Measurements from ENCODE around the gene IL1RN.

Gene IL1RN

DNA sequence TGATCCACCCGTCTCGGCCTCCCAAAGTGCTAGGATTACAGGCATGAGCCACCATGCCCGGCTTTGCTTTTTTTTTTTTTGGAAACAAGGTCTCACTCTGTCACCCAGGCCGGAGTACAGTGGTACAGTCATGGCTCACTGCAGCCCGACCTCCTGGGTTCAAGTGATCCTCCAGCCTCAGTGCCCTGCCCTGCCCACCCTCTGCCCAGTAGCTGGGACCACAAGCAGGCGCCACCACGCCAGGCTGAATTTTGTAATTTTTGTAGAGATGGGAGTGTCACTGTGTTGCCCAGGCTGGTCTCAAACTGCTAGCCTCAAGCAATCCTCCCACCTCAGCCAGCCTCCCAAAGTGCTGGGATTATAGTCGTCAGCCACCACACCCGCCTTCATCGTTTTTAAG lies 34.8 kb downstream of the IL1RN start:
- FAIRE-seq (no peak), DNase-seq (ENCODE audit: insufficient read length, low spot score) (no peak)
- no peak for TF ChIP-seq POLR2A (IDR thresholded peaks at IDR 0.05; ENCODE audit: low read depth, low read length)

DNA sequence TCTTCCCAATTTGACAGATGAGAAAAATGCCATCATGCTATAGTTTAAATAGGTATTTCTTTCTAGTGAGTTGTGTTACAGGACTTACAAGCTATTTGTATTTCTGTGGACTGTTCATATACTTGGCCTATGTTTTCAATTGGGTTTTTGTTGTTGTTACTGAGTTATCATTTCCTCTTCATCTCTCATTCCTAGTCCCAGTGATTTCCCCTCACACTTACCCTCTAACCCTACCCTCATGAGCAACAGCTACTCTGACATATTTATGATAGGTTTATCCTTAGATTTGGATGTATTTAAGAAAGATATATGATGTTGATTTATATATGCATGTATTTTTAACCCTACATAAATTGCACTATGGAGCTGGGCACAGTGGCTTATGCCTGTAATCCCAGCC lies 35.5 kb downstream of the IL1RN start:
- DNase-seq (ENCODE audit: insufficient read length, low spot score) = no peak
- no peak for FAIRE-seq
- TF ChIP-seq POLR2A (IDR thresholded peaks at IDR 0.05; ENCODE audit: low read depth, low read length) = no peak

DNA sequence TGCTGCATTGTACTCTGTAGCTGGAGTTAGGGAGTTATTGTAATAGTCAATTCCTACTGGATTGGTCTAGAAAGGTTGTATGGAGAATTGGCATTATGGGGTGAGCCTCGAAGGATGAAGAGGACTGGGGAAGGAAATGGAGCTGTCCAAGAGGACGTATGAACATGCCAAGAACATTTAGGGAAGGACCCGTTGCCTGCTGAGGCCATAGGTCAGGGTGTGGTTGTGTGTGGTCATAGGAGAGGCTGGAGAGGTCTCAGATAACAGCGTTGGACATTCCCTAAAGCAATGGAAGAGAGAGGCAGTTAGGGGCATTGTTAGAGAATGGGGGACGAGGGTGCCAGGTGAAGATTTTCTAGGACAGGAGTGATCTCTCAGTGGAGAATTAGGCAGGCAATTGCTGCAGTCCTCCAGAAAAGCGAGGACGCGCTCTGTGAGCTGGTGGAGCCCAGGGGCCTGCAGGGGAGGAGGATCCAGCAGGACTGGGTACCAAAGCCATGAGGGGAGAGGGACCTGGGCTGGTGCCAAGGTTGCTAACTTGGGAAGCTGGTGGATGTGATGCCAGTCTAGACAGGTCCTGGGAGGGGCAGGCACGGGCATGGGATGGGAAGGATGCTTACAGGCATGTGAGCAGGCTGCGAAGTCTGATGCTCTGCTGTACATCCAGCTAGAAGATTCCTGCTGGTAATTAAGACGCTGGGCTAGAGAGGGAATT lies 37.0 kb downstream of the IL1RN start:
- DNase-seq (ENCODE audit: insufficient read length, low spot score) (no peak), FAIRE-seq (no peak)
- no peak for TF ChIP-seq POLR2A (IDR thresholded peaks at IDR 0.05; ENCODE audit: low read depth, low read length)

DNA sequence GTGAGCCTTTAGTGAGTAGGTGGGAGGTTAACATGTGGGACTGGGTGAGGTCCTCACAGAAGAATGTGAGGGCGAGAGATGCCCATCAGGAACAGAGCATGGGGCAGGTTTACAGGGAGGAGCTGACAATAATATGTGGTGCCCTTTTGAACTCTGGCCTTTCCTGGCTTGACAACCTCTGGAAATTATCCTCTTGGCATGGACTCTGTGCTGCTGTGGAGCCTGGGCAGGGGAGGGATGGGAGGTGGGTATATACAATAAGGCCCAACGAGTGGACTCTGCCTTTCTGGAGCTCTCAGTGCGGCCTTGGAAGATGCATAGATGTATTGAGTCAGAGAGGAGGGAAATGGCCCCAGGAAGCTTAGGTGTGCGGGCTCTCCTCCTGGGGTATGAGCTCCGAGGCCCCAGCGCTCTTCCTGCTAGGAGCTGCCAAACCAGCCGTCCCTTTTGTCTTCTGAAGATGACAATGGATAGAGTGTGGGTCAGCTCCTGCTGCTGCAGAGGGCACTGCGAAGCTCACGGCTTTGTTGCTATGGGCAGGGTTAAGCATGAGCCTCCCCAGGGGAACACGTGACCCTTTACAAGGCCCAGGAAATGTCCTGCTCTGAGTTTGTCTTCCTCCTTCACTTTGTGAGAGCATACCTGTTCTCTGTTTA lies 37.7 kb downstream of the IL1RN start:
- FAIRE-seq (no peak), DNase-seq (ENCODE audit: insufficient read length, low spot score) (no peak)
- TF ChIP-seq POLR2A (IDR thresholded peaks at IDR 0.05; ENCODE audit: low read depth, low read length) = no peak

DNA sequence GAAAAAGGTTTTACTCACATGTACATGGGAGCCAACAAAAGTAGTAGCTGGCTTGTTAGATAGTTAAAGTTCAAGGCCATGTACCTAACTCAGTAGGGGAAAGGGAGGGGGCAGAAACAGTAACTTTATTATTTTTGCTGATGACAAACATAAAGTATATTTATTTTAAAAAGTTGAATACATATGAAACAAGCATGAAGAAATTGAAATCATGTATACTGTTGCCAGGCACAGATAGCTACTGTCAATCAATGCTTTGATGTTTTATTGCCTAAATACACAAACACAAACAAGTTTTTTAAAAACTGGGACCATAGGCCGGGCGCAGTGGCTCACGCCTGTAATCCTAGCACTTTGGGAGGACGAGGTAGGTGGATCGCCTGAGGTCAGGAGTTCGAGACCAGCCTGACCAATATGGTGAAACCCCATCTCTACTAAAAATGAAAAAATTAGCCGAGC lies 38.8 kb downstream of the IL1RN start:
- DNase-seq (ENCODE audit: insufficient read length, low spot score) = no peak
- no peak for FAIRE-seq
- no peak for TF ChIP-seq POLR2A (IDR thresholded peaks at IDR 0.05; ENCODE audit: low read depth, low read length)

DNA sequence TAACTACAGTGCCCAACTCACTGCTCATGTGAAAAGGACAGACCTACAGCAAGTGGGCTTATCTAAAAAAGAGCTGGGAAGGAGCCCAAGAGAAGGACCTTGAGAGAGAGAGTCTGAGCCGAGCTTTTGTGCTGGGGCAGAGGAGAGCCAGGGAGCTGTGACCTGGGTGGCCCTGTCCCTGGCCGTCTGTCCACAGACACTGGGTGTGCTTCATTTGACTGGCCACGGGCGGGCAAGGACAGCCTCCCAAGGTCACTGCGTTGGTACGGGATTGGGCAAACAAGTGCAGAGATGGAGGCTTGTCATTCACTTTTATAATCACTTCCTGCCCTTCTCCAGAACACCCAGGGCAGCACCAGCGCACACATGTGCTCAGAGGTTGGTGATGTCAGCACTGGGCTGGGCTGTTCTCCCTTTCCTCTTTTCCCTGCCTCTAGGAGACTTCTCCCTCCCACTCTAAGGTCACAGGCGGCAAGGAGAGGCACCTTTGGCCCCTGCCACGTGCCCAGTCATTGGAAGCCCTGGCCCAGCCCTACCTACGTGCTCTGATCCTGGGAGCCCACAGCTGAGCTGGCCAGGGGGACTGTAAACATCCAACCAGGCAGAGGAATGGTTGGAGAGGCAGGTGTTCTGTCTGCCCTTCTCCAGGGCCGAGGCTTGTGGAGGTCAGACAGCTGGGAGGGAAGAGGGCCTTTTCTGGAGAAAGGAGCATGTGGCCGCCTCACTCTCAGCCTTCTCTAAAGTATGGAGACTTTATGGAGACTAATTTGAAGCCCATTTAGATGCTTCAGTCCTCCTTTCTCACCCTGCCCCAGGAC lies 39.9 kb downstream of the IL1RN start:
- DNase-seq (ENCODE audit: insufficient read length, low spot score) (no peak), FAIRE-seq (no peak)
- no peak for TF ChIP-seq POLR2A (IDR thresholded peaks at IDR 0.05; ENCODE audit: low read depth, low read length)

DNA sequence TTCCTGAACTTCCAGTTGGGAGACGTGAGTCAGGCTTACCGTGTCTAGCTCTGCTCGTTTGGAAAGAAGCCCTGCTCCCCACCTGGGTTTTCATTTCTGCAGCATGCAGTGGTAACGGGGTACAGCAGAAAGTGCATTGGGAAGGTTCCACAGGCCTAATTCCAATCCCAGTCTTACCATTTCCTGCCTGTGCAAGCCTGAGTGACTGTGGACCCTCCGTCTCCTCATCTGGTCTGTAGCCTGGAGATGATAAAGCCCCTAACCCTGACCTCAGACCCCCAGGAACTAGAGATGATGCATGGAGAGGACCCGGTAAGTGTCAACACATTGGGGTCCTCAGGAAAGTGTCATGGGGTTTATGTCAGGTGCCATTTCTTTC lies 40.6 kb downstream of the IL1RN start:
- DNase-seq (ENCODE audit: insufficient read length, low spot score) = no peak
- TF ChIP-seq POLR2A (IDR thresholded peaks at IDR 0.05; ENCODE audit: low read depth, low read length) = no peak
- FAIRE-seq = no peak

DNA sequence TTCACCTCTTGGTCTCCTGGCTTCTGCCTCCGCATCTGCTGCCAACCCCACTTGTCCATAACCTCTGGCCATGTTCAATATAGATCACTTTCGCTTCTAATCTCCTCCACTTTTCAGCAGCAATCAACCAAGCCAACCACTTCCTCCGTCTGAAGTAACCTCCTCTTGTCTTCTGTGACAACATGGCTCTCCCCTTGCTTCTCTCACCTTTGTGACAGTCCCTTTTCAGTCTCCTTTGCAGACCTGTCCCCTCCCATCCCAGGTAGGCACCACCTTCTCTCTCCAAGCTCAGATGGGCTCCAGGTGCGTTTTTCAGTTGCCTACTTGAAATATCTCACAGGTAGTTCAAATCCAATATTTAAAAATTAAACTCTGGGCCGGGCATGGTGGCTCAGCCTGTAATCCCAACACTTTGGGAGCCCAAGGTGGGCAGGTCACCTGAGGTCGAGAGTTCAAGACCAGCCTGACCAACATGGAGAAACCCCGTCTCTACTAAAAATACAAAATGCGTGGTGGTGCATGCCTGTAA lies 41.7 kb downstream of the IL1RN start:
- FAIRE-seq (no peak), DNase-seq (ENCODE audit: insufficient read length, low spot score) (no peak)
- TF ChIP-seq POLR2A (IDR thresholded peaks at IDR 0.05; ENCODE audit: low read depth, low read length) = no peak

DNA sequence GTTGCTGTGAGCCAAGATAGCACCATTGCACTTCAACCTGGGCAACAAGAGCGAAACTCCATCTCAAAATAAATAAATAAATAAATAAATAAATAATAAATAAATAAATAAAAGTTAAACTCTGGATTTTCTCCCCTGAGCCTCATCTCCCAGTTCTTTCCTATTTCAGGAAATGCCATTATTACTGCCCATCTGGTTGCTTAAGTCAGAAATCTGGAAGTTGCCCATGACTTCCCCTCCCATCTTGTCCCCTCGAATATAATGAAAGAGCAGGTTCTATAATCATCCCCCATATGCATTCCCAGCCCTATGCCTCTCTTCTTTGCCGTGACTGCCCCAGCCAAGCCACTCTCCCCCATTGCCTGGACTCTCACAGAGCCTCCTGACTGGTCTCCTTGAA lies 42.2 kb downstream of the IL1RN start:
- TF ChIP-seq POLR2A (IDR thresholded peaks at IDR 0.05; ENCODE audit: low read depth, low read length) = no peak
- FAIRE-seq (no peak), DNase-seq (ENCODE audit: insufficient read length, low spot score) (no peak)

DNA sequence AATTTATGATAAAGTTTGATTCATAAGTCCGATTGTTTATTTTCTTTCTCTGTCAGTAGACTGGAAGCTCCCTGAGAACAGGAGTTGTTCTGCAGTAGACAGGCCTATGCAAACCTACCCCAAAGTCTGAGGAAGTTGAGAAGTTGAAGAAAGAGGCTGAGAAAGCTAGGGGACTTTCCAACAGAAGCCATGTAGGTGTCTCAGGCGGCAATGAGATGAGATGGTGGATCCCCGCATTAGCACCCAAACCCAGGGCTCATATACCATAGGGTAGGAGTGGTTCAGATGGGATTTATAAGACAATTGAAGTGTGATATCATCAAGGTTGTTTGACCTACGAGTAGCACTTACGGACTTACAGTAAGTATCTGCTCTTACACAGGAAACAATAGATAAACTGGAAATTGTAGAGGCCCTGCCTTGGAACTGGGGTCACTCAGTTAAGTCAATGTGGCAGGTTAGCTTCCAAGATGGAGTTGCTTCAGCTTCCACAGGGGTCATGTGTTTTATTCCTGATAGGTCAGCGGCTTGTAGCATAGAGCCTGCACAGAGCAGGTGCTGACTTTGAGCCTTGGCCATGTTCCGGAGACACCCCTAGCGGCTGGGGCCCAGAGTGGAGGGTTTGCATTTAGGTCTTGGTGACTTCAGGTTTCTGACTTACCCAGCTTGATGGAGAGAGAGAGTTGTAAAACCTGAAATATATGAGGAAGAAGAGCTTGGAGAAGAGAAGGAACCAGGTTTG lies 44.1 kb downstream of the IL1RN start:
- DNase-seq (ENCODE audit: insufficient read length, low spot score) (no peak), FAIRE-seq (no peak)
- TF ChIP-seq POLR2A (IDR thresholded peaks at IDR 0.05; ENCODE audit: low read depth, low read length) = no peak

DNA sequence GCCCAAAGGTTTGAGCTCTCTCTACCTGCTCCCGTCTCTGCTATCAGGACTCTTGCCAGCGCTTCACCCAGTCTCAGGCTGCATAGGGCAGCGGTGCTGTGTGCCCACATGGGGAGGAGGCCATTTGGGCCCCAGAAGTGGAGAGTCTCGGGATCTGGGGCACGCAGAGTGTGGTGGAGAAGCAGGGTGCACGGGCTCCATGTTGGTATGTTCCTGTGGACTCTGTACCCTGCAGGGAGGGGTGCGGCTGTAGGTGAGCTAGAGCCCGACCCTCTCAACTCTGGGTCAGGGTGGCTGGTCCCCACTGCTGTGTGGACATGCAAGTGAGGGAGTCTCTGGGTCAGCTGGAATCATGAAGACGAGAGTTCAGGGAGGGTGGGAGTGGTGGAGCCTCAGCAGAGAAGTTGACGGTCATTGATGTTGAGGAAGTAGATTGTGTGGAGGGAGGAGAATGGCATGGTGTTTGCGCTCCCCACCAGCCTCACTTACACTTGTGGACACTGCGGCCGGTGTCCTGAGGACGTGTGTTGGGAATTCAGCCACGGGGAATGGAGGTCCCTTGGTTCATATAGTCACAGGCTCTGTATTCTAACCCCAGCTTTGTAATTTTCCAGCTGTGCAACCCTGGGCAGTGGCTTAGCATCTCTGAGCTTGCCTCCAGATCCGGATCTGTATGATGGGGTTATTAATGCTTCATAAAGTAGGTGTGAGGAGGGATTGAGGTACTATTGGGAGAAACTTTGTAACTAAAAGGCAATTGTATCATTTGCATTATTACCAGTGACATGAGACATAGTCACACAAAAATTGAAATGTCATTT lies 45.5 kb downstream of the IL1RN start:
- no peak for FAIRE-seq
- no peak for DNase-seq (ENCODE audit: insufficient read length, low spot score)
- no peak for TF ChIP-seq POLR2A (IDR thresholded peaks at IDR 0.05; ENCODE audit: low read depth, low read length)

DNA sequence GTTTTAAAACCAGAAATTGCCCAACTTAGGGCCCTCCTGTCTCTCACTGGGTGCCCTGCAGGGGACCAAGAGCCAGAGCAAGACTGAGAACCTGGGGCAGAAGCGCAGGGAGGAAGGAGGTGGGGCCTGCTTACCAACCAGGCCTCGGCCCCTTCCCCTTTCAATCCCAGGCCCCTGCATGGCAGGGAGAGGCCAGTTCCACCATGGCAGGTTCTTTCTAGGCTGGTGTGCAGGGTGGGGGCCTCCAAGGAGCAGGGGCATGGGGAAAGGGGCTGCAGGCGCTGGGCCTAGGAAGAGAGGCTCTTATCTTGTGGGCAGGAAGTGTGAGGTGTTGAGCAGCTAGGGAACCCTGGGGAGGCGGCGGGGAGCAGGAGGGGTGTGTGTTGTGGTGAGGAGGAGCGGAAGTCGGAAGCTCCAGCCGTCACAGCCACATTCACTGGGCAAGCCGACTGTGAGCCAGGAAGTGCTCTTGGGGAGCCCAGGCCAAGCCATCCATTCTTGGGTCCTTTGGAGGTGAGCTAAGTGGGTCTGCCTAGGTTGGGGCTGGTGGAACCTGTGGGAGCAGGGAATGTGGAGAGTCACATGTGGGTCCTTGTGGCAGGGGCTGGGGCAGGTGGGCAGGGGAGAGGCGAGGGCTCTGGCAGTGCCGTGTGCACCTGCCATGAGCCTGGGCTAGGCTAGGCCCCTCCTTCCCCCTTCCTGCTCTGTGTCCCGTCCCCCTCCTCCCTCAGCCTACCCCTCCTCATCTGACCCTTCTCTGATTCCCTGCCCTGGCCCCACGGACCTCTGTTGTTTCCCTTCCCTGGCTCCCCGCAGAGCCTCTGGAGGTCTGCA lies 46.4 kb downstream of the IL1RN start, which contains the start of gene PSD4:
Gene PSD4, plus strand, starts transcription at position 430 of the 834 bp plus-strand sequence. CDS start 8,486 bp downstream, outside the sequence.
- DNase-seq (ENCODE audit: insufficient read length, low spot score) (no peak), FAIRE-seq (no peak)
- TF ChIP-seq POLR2A (IDR thresholded peaks at IDR 0.05; ENCODE audit: low read depth, low read length) = no peak

All from H54 (cell line).